Measurements from ENCODE around the gene MAML2.

The MAML2 gene

GRCh38 chr11:96098511-96099241 lies 244.3 kb downstream of the MAML2 start:
- TF ChIP-seq ZFX (IDR thresholded peaks at IDR 0.05; ENCODE audit: borderline replicate concordance), result no peak
- no peak for TF ChIP-seq CTCF (IDR thresholded peaks at IDR 0.05)
- no peak overlapping the region for H3K27ac ChIP-seq

GRCh38 chr11:96097844-96098421 lies 245.1 kb downstream of the MAML2 start:
- no peak overlapping the region for H3K27ac ChIP-seq
- TF ChIP-seq CTCF (IDR thresholded peaks at IDR 0.05), result no peak
- no peak for TF ChIP-seq ZFX (IDR thresholded peaks at IDR 0.05; ENCODE audit: borderline replicate concordance)

- no peak for TF ChIP-seq ZFX (IDR thresholded peaks at IDR 0.05; ENCODE audit: borderline replicate concordance)
- no peak for TF ChIP-seq CTCF (IDR thresholded peaks at IDR 0.05)
- H3K27ac ChIP-seq, result no peak overlapping the region
Measured at GRCh38 chr11:96096360-96096759, 246.6 kb downstream of the MAML2 start.

- TF ChIP-seq CTCF (IDR thresholded peaks at IDR 0.05) (no peak), ZFX (IDR thresholded peaks at IDR 0.05; ENCODE audit: borderline replicate concordance) (no peak)
- no peak overlapping the region for H3K27ac ChIP-seq
Measured at GRCh38 chr11:96095884-96096303, 247.1 kb downstream of the MAML2 start.

GRCh38 chr11:96094156-96094555 lies 248.8 kb downstream of the MAML2 start:
- no peak overlapping the region for H3K27ac ChIP-seq
- TF ChIP-seq ZFX (IDR thresholded peaks at IDR 0.05; ENCODE audit: borderline replicate concordance) (no peak), CTCF (IDR thresholded peaks at IDR 0.05) (no peak)

- TF ChIP-seq ZFX (IDR thresholded peaks at IDR 0.05; ENCODE audit: borderline replicate concordance), result no peak
- no peak for TF ChIP-seq CTCF (IDR thresholded peaks at IDR 0.05)
- no peak overlapping the region for H3K27ac ChIP-seq
Measured at GRCh38 chr11:96092511-96092910, 250.5 kb downstream of the MAML2 start.

- H3K27ac ChIP-seq, result no peak overlapping the region
- TF ChIP-seq CTCF (IDR thresholded peaks at IDR 0.05), result no peak
- TF ChIP-seq ZFX (IDR thresholded peaks at IDR 0.05; ENCODE audit: borderline replicate concordance), result no peak
Measured at GRCh38 chr11:96091476-96091875, 251.5 kb downstream of the MAML2 start.

Measured in 22Rv1 (cell line).